Fibroblast of lung (primary cell): ENCODE measurements around the gene SIGLEC5.

ENCODE experiments used
- CTCF ChIP-seq, 2 donors: IDR thresholded peaks in 1 of 2; conservative IDR thresholded peaks in 1 of 2; 1 replicate in 1 of 2; 2 replicates in 1 of 2; pipeline ENCODE4 v1.5.1; 2011 to 2012; ENCODE audit warnings: low read length in 2 of 2, control low read depth in 1 of 2, inconsistent platforms in 1 of 2, low read depth in 1 of 2, mild to moderate bottlenecking in 1 of 2
- EZH2 ChIP-seq: IDR thresholded peaks from 2 replicates; pipeline ENCODE4 v1.5.1; 2012; ENCODE audit warnings: low read length, control low read depth, mild to moderate bottlenecking; ENCODE audit errors: missing control alignments

DNA sequence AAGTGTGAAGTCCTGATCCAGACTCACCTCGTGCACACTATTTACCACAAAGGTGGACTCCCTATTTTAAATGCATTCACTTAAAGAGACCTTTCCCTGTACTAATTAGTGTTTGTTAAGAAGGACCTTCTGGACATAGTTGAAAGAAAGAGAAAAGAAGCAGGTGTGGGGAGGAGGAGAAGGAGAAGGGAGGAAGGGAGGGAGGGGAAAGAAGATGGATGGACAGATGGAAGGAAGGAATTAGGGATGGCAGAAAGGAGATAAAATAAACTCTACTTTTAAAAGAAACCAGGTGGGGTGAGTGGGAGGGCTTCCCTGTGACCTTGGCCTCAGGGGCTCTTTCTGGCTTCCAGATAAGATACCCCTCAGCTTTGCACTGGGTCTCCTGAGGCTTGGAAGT is 37.7 kb downstream of the SIGLEC5 start:
- TF ChIP-seq CTCF (conservative IDR thresholded peaks at IDR 0.05 in 1 of 2, IDR thresholded peaks at IDR 0.05 in 1 of 2; ENCODE audit: low read depth in 1 of 2, low read length in 2 of 2) (no peak), EZH2 (no peak)
